ENCODE results near the gene SOCS4.

GRCh38 chr14:55026793-55027561 lies at the start of gene SOCS4, which contains the start of gene WDHD1:
- TF ChIP-seq POLR2AphosphoS5 (IDR thresholded peaks at IDR 0.05; ENCODE audit: borderline replicate concordance, low read depth, low read length) (peak; percentile 94), EZH2 (IDR thresholded peaks at IDR 0.05) (no peak), FOXP2 (optimal IDR thresholded peaks at IDR 0.05; ENCODE audit: control extremely low read depth, extremely low read length, insufficient read depth) (peak; percentile 71)

Measured in SK-N-MC (cell line).